Measurements from ENCODE around the gene METTL13. TPM values are rescaled to one million over a fixed set of nuclear protein-coding genes. Genes with fewer than 3 reads are reported as not detected.

The METTL13 gene
- total RNA-seq, 1 donor from 2014 or later = 25.1 TPM

GRCh38 chr1:171809834-171810233 lies 28.4 kb downstream of the METTL13 start:
- no peaks in the 10 kb centered on the region for H3K36me3 ChIP-seq
- H3K27me3 ChIP-seq (ENCODE audit: low read depth) = no peaks in the 10 kb centered on the region
- intact Hi-C loops (cut with DNase I) = no loop called here
- no peaks in the 10 kb centered on the region for H3K9me3 ChIP-seq
- no peak overlapping the region for H3K4me3 ChIP-seq
- no peak for DNase-seq
- peaks cover 3% of the 10 kb centered on the region for H3K4me1 ChIP-seq
- no peak for TF ChIP-seq CTCF (IDR thresholded peaks at IDR 0.05)
- ATAC-seq = no peak
- H3K27ac ChIP-seq = no peak overlapping the region

DNA sequence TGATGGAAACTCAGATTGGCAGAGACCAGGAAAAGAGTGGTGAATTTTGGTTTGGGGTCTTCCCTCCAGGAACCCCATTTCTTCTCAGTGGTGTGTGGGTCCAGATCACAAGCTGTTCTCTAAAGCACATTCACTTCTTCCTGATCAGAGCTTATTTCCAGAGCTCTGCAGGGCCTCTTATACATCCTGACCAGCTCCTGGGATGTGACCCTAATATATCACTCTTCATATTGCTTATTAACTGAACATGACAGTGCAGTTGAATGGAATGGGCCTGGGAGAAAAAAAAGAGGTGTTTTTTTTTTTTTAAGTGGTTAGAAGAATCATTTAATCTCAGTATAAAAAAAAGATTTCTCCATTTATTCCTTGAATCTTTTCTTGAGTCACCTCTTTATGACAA lies 30.2 kb downstream of the METTL13 start:
- no peaks in the 10 kb centered on the region for H3K4me1 ChIP-seq
- no peaks in the 10 kb centered on the region for H3K9me3 ChIP-seq
- no peak overlapping the region for H3K27ac ChIP-seq
- DNase-seq = no peak
- H3K36me3 ChIP-seq = no peaks in the 10 kb centered on the region
- intact Hi-C loops (cut with DNase I) = no loop called here
- H3K27me3 ChIP-seq (ENCODE audit: low read depth) = no peaks in the 10 kb centered on the region
- H3K4me3 ChIP-seq = no peak overlapping the region
- no peak for TF ChIP-seq CTCF (IDR thresholded peaks at IDR 0.05)
- ATAC-seq = no peak

DNA sequence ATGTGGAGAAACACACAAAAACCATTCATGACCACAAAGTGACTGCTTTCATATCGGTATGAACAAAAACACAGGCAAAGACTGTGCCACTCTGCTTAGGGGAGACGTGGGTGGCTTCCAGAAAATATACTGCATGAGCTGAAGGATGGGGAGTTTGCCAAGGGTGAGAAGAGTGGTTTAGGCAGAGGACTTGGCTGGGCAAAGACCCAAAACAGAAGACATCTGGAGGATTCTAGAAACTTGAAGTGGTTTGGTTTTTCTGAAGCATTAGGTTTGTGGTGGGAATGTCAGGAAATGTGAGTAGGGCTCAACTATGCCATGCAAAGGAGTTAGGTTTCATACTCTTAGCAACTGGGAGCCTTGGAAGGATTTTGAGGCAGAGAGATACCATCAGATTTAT lies 33.2 kb downstream of the METTL13 start:
- Histone ChIP-seq H3K4me3 (no peak overlapping the region), H3K27ac (no peak overlapping the region), H3K27me3 (ENCODE audit: low read depth) (no peaks in the 10 kb centered on the region), H3K9me3 (no peaks in the 10 kb centered on the region), H3K4me1 (no peaks in the 10 kb centered on the region), H3K36me3 (no peaks in the 10 kb centered on the region)
- no peak for ATAC-seq
- DNase-seq = no peak
- no peak for TF ChIP-seq CTCF (IDR thresholded peaks at IDR 0.05)
- intact Hi-C loops (cut with DNase I) = no loop called here

DNA sequence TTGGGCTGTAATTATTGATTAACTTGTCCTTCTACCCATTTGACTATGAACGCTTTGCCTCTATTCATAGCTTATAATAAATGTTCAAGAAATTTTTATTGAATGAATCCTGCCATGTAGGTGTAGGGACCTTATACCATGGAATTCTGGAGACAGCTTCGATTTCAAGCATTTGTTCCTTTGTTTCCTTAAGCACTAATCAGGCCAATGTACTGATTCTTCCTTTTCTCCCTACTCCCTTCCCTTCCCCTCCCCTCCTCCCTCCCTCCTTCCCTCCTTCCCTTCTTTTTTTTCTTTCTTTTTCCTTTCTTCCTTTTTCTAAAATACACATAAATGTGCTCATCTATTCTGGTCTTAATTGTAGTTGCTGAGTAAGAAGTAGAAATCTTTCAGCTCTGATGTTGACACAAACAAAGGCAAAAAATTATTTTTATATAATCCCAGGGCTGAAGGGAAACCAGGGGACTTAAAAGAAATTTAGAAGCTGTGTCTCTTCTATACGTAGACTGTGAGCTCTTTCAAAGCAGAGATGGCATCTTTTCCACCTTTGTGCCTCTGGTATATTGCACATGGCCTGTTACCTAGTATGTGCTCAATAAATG lies 34.9 kb downstream of the METTL13 start:
- Histone ChIP-seq H3K4me3 (no peak overlapping the region), H3K27ac (no peak overlapping the region), H3K27me3 (ENCODE audit: low read depth) (no peaks in the 10 kb centered on the region), H3K4me1 (no peaks in the 10 kb centered on the region), H3K9me3 (no peaks in the 10 kb centered on the region), H3K36me3 (no peaks in the 10 kb centered on the region)
- DNase-seq = no peak
- no peak for ATAC-seq
- no peak for TF ChIP-seq CTCF (IDR thresholded peaks at IDR 0.05)
- intact Hi-C loops (cut with DNase I) = no loop called here

- TF ChIP-seq CTCF (IDR thresholded peaks at IDR 0.05) = no peak
- DNase-seq = no peak
- Histone ChIP-seq H3K36me3 (no peaks in the 10 kb centered on the region), H3K9me3 (no peaks in the 10 kb centered on the region), H3K4me1 (no peaks in the 10 kb centered on the region), H3K27me3 (ENCODE audit: low read depth) (no peaks in the 10 kb centered on the region), H3K27ac (no peak overlapping the region), H3K4me3 (no peak overlapping the region)
- intact Hi-C loops (cut with DNase I) = no loop called here
- no peak for ATAC-seq
Measured at GRCh38 chr1:171817511-171818265, 36.2 kb downstream of the METTL13 start.

Data from lower lobe of right lung (tissue), 2 donors.